NCI-H748 (cell line): ENCODE measurements around the gene ZNF367.
"Not testable (repeated sequence)": the region's sequence is repeated elsewhere in the genome, so short reads cannot be mapped to it uniquely, and the experiment has no call there.

Experiments
- DNase-seq: peaks from one replicate; lab custom pipeline; 2025; ENCODE audit not compliant: unreplicated experiment; lab: John Stamatoyannopoulos, UW

ZNF367 gene

DNA sequence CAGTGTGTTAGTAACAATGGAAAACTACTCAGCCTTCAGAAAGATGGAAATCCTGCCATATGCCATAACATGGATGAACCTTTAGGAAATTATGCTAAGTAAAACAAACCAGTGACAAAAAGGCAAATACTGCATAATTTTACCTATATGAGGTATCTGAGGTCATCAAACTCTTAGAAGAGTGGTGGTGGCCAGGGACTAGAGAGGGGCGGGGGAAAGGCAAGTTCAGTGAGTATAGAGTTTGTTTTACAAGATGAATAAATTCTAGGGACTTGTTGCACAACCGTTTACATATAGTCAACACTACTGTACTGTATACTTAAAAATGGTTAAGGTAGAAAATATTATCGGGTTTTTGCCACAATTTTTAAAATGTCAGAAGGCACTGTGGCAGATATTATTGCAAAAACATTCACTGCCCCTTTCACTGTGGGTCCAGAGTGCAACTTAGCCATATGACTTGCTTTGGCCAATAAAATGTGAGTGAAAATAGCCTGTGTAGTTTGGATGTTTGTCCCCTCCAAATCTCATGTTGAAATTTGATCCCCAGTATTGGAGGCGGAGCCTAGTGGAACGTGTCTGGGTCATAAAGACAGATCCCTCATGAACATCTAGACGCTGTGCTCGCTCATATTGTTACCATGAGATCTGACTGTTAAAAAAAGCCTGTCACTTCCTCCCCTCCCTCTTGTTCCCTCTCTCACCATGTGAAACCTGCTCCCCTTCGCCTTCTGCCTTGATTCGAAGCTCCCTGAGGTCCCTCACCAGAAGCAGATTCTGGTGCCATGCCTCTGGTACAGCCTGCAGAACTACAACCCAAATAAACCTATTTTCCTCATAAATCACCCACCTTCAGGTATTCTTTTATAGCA lies 9.5 kb downstream of the ZNF367 start:
- peak; percentile 31 for DNase-seq

DNA sequence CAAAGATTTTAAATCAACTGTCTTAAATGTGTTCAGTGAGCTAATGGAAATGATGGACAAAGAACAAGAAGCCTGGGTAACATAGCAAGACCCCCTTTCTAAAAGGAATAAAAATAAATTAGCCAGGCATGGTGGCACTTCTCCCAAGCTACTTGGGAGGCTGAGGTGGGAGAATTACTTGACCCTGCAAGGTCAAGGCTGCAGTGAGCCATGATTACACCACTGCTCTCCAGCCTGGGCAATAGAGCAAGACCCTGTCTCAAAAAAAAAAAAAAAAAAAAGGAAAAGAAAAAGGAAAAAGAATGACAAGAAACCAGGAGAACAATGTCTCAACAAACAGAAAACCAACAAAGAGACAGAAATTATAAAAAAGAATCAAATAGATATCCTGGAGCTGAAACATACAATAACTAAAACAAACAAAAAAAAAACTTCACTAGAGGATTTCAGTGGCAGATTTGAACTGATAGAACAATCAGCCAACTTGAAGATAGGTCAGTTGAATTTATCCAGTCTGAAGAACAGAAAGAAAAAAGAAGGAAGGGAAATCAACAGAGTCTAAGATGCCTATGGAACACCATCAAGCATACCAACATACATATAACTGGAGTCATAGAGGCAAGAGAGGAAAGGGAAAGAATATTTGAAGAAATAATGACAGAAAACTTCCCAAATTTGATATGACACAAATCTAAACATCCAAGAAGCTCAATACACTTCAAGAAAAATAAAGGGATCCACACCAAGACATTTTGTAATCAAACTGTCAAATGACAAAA lies 17.8 kb downstream of the ZNF367 start:
- DNase-seq = no peak

DNA sequence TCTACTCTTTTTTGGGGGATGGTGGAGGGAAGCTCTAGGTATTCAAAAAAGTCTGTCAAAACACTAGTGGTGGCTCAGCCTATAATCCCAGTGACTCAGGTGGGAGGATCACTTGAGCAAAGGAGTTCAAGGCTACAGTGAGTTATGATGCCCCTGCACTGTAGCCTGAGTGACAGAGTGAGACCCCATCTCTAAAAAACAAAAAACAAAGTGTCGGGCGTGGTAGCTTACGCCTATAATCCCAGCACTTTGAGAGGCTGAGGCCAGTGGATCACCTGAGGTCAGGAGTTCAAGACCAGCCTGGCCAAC lies 18.9 kb downstream of the ZNF367 start:
- DNase-seq = no peak

DNA sequence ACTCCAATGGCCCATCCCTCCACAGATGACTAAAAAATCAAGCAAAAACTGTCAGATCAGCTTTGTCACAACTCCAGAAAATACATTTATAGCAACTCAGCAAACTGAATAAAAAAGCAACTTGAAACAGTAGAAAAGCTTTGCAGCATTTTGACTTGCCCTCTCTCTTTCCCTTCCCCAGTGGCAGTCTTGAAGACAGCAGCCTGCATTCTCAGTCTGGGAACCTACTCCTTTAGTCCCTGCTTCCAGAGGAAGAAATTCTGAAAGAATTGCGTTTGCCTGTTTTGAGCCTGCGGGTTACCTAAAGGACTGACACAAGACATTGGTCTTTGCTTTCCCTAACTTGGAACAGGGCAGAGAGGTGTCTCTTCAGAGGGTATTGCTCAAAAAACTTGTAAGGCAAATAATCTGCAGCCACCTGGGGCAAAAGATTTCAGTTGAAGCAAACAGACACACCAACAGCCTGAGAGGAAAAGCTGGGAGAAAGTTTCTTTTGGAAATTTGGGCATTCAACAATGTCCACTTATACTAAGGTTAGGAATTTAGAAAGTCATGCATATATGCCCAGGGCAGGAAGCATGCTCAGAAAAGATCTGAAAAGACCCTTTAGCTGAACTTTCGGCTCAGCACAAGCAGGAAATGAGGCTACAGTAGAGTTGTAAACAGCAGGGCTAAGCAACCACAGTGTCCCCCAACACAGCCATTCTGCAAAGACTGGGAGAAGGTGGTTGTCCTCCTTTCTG lies 19.4 kb downstream of the ZNF367 start:
- DNase-seq = no peak

DNA sequence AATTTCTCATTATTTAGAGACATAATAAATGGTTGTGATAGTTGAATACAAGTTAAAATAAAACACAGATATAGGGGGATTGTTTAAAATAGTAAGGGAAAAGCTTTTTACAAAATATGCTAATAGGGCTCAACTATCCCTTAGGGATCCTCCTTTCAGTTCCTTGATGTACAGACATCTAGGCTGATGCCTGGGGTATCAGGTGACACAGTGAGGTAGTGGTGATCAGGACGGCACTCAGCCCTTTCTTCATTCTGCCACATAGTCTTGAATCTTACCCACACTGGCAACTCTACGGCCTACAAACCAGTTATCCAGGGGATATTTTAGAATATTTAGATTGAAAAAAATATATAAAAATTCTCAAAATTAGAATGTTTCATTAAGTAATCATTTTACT lies 22.2 kb downstream of the ZNF367 start:
- DNase-seq = no peak

DNA sequence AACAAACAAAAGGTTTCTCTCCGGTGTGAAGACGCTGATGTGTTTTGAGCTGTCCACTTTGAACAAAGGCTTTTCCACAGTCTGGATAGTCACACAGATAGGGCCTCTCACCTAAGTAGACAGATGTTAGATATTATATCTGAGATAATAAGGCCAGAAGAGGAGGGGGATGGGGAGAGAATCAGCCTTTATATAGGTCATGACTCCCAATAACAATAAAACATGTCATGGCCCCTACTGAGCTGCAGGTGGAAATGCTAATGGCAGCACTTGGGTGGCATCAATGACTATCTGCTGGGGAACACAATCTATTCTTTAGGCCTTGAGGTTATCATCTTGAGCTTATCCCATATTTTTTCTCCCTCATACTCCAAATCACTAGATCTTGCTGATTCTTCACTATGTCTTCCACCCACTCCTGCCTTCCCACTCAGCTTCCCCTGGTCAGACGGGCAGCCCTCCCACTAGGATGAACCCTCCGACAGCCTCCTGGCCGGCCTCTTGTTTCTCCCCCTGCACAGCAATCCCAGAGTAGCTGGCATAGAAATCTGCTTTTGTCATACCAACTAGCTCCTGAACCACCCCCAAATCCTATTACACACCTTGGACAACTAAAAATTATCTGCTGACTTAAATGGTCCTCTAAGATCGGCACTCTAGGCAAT lies 23.2 kb downstream of the ZNF367 start:
- no peak for DNase-seq

DNA sequence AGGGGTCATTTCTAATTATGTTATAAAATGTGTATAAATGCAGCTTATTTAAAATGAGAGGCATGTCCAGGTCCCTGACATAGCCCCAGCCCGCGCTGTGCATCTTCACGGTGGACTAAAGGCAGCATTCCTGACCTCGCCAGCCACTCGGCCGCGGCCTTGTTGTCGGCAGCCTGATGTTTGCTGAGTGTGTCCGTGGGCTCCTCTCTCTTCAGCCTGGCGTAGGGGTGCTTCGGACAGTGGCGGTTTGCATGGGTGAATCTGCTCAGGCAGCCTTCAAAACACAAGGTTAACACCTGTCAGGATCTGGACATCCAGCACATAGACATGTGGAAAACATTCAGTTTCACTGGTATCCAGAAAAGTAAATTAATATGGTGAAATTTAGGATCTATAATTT lies 25.9 kb downstream of the ZNF367 start:
- DNase-seq = no peak

DNA sequence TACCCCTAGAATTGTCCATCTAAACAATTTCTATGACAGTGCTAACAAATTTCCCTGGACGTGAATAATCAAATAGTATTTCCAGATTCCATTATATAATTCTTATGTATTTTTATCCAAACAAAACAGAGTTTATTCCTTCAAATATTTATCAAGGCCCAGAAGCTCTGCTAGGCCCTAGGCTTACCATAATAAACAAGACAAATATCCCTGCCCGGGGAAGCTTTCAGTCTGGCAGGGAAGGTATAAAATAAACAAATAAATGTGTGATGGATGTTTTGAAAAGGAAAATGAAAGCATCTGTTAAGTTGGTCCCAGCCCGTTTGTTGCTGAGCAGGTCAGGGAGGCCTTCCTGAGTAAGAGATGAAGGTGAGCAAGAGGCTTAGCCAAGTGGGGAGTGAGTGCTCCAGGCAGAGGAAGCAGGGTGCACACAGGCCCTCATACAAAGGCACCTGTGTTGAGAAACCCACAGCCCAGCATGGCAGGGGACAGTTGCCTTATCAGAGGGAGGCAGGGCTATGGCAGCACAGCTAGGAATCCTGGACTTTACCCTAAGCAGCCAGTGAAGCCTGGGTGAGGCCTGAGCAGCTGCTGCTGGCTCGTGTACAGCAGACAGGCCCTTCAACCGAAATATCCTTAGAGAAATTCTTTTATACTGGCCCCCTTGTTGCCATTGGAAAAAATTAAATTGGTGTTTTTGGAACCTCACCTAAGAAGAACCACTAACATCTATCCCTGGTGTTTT lies 27.0 kb downstream of the ZNF367 start:
- DNase-seq = no peak

DNA sequence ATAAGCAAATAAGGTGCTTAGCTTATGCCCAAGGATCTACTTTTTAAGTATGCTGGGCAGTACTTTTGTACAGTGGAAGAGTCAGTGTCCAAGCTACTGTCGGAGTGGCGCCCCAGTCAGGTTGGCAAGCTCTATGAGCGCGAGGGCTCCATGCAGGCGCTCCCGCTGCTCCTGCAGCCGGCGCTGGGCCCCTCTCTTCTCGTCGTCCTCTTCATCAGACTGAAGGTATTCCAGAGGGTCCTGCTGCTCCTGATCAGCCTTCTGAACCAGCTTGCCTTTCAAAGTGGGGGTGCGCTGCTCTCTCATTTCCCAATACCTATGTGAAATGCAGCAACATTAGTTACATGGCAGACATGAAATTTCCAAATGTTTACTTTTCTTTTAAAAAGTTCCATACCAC lies 30.0 kb downstream of the ZNF367 start:
- DNase-seq = no peak

DNA sequence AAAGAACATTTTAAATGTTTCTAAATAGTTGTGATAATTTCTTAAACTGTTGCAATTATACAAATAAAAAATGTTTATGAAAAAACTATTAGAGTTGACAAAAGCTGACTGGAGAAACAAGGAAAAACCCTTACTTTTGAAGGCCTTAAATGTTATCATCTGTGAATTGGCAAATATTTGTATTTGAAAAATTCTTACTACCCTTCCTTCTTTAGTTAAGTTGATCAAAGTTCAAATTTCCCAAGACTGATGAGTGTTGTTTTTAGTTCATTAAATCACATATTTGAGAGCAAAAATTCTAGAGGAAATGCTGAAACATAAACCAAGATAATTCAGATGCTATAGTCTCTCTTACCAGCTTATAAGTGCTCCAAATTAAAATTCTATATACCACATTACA lies 32.0 kb downstream of the ZNF367 start:
- no peak for DNase-seq

DNA sequence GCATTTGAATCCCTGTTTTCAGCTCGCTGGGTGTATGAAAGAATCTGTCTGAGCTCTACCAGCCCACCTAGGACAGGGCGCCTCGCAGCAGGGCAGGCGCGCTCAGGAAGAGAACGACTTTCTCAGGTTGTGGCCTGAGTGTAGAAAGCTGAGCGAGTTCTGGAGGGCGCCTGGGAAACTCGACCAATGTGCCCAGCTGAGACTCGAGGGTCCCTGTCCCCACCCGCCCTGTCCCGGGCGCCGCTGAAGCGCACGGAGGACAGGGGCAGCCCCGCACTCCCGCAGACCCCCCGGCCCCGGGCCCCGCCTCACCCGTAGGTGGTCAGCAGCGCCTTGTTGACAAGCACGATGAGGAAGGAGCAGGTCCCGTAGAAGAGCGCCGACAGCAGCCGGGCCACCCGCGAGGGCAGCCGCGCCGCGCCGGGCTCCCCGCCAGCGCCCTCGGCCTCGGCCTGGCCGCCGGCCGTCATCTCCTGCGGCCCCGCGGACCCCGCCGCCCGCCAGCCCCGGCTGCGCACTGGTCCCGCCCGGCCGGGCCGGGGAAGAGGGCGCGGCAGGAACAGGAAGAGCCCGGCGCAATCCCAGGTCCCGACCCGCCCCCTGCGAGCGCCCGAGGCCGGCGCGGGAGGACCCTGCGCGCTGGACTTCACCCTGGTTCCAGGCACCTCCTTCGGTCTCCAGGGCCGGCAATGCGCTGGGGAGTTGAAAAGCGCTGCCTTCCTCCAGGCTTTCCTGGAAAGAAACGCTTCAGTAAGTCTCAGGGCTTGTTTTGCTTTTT lies 34.8 kb downstream of the ZNF367 start, which contains the start of gene SLC35D2:
SLC35D2 (minus strand) TSS at position 547 of the 778 bp plus-strand sequence; CDS start at position 470, 77 bp downstream.
- no peak for DNase-seq

DNA sequence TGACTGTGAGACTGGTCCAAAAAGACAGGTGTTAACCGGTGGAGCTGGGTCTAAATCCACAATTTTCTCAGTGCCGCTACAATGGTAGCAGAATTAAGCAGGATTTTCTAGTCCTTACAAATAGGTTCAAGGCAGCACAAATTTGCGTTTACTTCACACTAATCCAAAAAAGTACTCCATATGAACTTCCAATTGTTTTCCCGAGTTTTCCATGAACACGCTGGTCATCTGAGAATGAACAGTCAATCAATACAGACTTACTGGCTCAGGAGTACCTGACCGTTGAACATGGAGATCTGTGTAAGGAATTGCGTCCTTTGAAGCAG lies 35.4 kb downstream of the ZNF367 start:
- DNase-seq = no peak

DNA sequence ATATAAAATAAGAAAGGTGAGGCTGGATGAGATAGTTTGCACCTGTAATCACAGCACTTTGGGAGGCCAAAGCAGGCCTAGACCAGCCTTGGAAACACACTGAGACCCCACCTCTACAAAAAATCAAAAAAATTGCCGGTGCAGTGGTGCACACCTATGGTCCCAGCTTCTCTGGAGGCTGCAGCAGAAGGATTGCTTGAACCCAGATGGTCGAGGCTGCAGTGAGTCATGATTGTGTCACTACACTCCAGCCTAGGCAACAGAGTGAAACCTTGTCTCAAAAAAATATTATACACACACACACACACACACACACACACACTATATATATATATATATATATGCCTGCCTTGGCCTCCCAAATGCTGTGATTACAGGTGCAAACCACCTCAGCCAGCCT lies 36.0 kb downstream of the ZNF367 start:
- DNase-seq = no peak

DNA sequence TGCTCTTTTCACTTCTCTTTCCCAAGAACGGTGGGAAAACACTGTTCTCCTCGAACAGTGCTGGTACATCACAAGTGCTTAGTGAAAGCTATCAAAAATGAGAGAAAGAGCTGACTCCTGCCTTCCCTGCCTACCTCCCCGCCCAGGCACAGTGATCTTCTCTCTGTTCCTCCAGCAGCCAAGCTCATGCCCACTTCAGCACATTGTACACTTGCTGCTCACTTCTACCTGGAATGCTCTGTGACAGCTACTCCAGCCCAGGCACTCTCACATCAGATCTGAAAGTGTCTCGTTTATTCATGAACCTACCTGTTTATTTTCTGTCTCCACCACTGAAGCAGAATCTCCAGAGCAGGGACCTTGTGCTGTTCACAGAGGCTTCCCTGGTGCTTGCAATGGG lies 36.5 kb downstream of the ZNF367 start:
- DNase-seq = no peak

DNA sequence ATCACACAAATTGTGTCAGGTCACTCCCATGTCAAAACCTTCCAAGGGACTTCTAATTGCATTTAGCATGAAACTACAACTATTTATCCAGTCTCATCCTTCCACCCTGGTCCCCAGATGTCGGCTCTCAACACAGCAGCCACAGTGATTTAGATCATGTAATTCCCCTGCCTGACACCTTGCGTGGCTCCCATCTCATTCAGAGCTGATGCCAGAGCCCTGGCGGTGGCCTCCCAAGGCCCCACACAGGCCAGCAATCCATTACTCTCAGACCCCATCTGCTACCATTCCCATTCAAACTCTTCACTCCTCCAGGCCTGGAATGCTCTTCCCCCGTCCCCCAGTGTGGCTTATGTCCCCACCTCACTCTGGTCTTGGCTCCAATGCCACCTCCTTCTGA lies 37.0 kb downstream of the ZNF367 start:
- DNase-seq = no peak

DNA sequence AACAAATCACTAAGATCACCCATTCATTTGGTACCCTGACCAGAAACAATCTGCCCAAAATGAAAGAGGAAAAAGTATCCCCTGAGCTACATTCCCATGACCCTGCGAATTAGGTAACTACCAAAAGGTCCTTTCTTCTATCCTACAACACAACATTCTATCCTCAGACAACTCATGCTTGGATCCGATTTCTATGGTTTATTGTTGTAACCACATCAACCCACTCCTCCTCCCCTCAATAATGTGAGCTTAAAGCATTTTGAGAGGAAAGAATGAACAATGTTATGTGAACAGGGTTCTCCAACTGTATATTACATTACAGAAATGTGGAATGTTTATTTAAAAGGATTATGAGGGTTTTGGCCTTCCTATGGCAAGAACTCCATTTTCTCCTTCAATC lies 38.7 kb downstream of the ZNF367 start:
- DNase-seq = no peak

DNA sequence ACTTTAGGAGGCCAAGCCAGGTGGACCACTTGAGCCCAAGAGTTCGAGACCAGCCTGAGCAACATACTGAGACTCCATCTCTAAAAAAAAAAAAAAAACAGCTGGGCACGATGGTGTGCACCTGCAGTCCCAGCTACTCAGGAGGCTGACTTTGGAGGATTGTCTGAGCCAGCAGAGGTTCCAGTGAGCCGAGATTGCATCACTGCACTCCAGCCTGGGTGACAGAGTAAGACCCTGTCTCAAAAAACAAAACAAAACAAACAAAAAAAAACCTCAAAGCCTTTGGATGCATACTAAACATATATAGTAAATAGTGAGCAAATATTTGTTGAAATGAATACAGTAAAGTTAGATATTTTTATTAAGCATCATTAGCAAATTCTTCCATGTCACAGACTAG lies 40.0 kb downstream of the ZNF367 start:
- DNase-seq = no peak

DNA sequence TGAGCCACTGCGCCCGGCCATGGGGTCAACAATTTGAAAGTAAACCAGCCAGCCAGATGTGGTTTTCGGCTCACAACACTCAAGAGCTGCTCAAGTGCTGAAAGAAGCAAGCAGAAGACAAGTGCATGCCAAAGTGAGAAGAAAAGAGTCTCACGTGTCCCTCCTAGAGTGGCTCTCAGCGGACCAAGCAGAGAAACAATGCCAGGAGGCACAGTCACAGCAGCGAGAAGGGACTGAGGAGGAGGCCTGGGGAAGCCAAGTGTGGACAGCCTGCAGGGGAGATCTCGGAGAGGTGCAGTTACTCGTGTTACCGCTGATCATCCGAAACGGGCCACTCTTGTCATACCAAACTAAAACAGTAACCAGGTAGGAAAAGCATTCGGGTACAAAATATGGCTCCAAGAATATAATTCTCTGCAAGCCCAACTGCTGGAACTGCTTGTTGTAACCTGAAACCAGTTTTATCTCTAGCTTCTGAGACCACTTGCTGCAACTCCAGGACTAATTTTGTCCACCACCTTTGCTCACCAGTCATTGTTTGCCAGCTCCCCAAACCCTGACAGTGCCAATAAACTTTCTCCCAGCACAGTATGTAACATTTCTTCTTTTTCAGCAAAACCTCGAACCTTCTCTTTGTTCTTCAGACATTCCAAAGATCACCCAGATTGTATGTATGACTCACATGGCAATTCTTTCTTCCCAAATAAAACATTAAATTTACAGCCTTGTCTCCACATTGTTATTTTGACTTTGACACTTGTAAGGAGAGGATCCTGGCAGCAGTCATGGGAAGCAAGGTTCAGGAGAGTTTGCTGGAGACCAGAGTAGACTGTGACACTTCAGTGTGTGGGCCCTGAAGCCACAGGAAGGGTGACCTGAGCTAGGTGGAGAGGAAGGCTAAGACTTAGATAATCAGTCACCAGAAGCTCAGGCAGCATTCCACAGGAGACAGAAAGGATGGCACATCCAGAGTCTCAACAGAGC lies 41.0 kb downstream of the ZNF367 start:
- no peak for DNase-seq

DNA sequence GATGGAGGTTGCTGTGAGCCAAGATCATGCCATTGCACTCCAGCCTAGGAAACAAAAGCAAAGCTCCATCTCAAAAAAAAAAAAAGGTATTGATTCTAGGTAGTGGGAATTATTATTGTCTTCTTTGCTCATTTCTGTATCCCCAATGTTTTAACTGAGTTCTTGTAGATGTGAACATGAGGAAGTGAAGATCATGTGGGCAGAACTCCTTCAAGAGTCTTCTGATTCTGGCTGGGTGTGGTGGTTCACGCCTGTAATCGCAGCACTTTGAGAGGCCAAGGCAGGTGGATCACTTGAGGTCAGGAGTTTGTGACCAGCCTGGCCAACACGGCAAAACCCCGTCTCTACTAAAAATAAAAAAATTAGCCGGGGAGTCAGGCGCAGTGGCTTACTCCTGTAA lies 42.7 kb downstream of the ZNF367 start:
- DNase-seq = not testable (repeated sequence)
